Embryonic facial prominence (tissue), 1 donor: ENCODE results near the gene TEX9.
"Not testable (repeated sequence)": the region's sequence is repeated elsewhere in the genome, so short reads cannot be mapped to it uniquely, and the experiment has no call there.

Source experiments
- DNase-seq: peaks from one replicate; pipeline ENCODE4 v3.0.0-alpha.2; 2016; ENCODE audit errors: extremely low spot score

TEX9 gene

GRCh38 chr15:56365075-56365711 lies at the start of gene TEX9:
Gene TEX9, plus strand, starts transcription at chr15:56365426. Its CDS starts 25 bp downstream, at chr15:56365451.
- peak; percentile 71 for DNase-seq

GRCh38 chr15:56316561-56316960 lies 48.7 kb upstream of the TEX9 start:
- DNase-seq = not testable (repeated sequence)

- DNase-seq = no peak
Measured at GRCh38 chr15:56320316-56320715, 44.9 kb upstream of the TEX9 start.

- no peak for DNase-seq
Measured at GRCh38 chr15:56320861-56321260, 44.4 kb upstream of the TEX9 start.

GRCh38 chr15:56322444-56322843 lies 42.8 kb upstream of the TEX9 start:
- no peak for DNase-seq

GRCh38 chr15:56323435-56323834 lies 41.8 kb upstream of the TEX9 start:
- DNase-seq = no peak

- no peak for DNase-seq
Measured at GRCh38 chr15:56325186-56325585, 40.0 kb upstream of the TEX9 start.

- DNase-seq = no peak
Measured at GRCh38 chr15:56327721-56328502, 37.3 kb upstream of the TEX9 start.

GRCh38 chr15:56337084-56337725 lies 28.0 kb upstream of the TEX9 start:
- no peak for DNase-seq

- no peak for DNase-seq
Measured at GRCh38 chr15:56339594-56339993, 25.6 kb upstream of the TEX9 start.

- DNase-seq = no peak
Measured at GRCh38 chr15:56341201-56341600, 24.0 kb upstream of the TEX9 start.

- no peak for DNase-seq
Measured at GRCh38 chr15:56342653-56343052, 22.6 kb upstream of the TEX9 start.

- DNase-seq = no peak
Measured at GRCh38 chr15:56343879-56344278, 21.3 kb upstream of the TEX9 start.

- DNase-seq = no peak
Measured at GRCh38 chr15:56344336-56344735, 20.9 kb upstream of the TEX9 start.

GRCh38 chr15:56346414-56346813 lies 18.8 kb upstream of the TEX9 start:
- DNase-seq = no peak

GRCh38 chr15:56349554-56349953 lies 15.7 kb upstream of the TEX9 start:
- no peak for DNase-seq

- no peak for DNase-seq
Measured at GRCh38 chr15:56351353-56351752, 13.9 kb upstream of the TEX9 start.

GRCh38 chr15:56351957-56352506 lies 13.2 kb upstream of the TEX9 start:
- DNase-seq = no peak

- DNase-seq = no peak
Measured at GRCh38 chr15:56353119-56353518, 12.1 kb upstream of the TEX9 start.

- no peak for DNase-seq
Measured at GRCh38 chr15:56353740-56354139, 11.5 kb upstream of the TEX9 start.

- no peak for DNase-seq
Measured at GRCh38 chr15:56356616-56357015, 8.6 kb upstream of the TEX9 start.

GRCh38 chr15:56358604-56359003 lies 6.6 kb upstream of the TEX9 start:
- DNase-seq = no peak

- no peak for DNase-seq
Measured at GRCh38 chr15:56361987-56362386, 3.2 kb upstream of the TEX9 start.
